Mesendoderm (in vitro differentiated cells): ENCODE results near the gene HKDC1.
"Not testable (repeated sequence)": the region's sequence is repeated elsewhere in the genome, so short reads cannot be mapped to it uniquely, and the experiment has no call there.

Source experiments
- DNase-seq: peaks from one replicate; pipeline ENCODE4 v3.0.0; 2013
- H2AK5ac ChIP-seq: 2 replicates; pipeline ENCODE4 v1.6.1; 2013; ENCODE audit warnings: low read length, inconsistent platforms
- H2BK120ac ChIP-seq: 2 replicates; pipeline ENCODE4 v1.6.1; 2013; ENCODE audit warnings: low read depth, mild to moderate bottlenecking, low read length, moderate library complexity, mixed read lengths
- H2BK15ac ChIP-seq: replicated peaks from 2 replicates; pipeline ENCODE4 v1.6.1; 2013; ENCODE audit warnings: low read depth, mild to moderate bottlenecking, moderate library complexity
- H2BK5ac ChIP-seq: 2 replicates; pipeline ENCODE4 v1.6.1; 2013; ENCODE audit warnings: low read length, inconsistent platforms
- H3K18ac ChIP-seq: 2 replicates; pipeline ENCODE4 v1.6.1; 2013; ENCODE audit warnings: mild to moderate bottlenecking, low read length, mixed read lengths
- H3K23ac ChIP-seq: one replicate; pipeline ENCODE4 v1.6.1; 2013; ENCODE audit warnings: low read length
- H3K27ac ChIP-seq: 2 replicates; pipeline ENCODE4 v1.5.1; 2013; ENCODE audit warnings: low read depth, mild to moderate bottlenecking, inconsistent platforms, low read length, moderate library complexity
- H3K27me3 ChIP-seq: 2 replicates; pipeline ENCODE4 v1.6.1; 2013; ENCODE audit warnings: low read length, control low read depth, mild to moderate bottlenecking, inconsistent platforms; ENCODE audit not compliant: insufficient read depth, poor library complexity
- H3K36me3 ChIP-seq: 2 replicates; pipeline ENCODE4 v1.6.1; 2013; ENCODE audit warnings: low read length, inconsistent platforms; ENCODE audit not compliant: control insufficient read depth, insufficient read depth
- H3K4ac ChIP-seq: one replicate; pipeline ENCODE4 v1.6.1; 2013; ENCODE audit warnings: low read depth, mild to moderate bottlenecking, low read length, moderate library complexity
- H3K4me1 ChIP-seq: 2 replicates; pipeline ENCODE4 v1.6.1; 2013; ENCODE audit warnings: low read depth, low read length, inconsistent platforms; ENCODE audit not compliant: control insufficient read depth
- H3K4me2 ChIP-seq: 2 replicates; pipeline ENCODE4 v1.6.1; 2013; ENCODE audit warnings: low read length
- H3K4me3 ChIP-seq: 2 replicates; pipeline ENCODE4 v1.5.1; 2013; ENCODE audit warnings: mild to moderate bottlenecking, low read length
- H3K56ac ChIP-seq: one replicate; pipeline ENCODE4 v1.6.1; 2013; ENCODE audit warnings: low read length
- H3K79me1 ChIP-seq: 2 replicates; pipeline ENCODE4 v1.6.1; 2013; ENCODE audit warnings: low read length, inconsistent platforms
- H3K79me2 ChIP-seq: 2 replicates; pipeline ENCODE4 v1.6.1; 2013; ENCODE audit warnings: mild to moderate bottlenecking, low read length; ENCODE audit not compliant: control insufficient read depth, insufficient read depth
- H3K9ac ChIP-seq: 2 replicates; pipeline ENCODE4 v1.6.1; 2013; ENCODE audit warnings: low read length, inconsistent platforms
- H4K5ac ChIP-seq: one replicate; pipeline ENCODE4 v1.6.1; 2013; ENCODE audit warnings: low read length
- H4K8ac ChIP-seq: one replicate; pipeline ENCODE4 v1.6.1; 2013; ENCODE audit warnings: low read depth, mild to moderate bottlenecking, control low read depth, low read length, moderate library complexity
- whole genome bisulfite sequencing: extraction: QIAGEN DNeasy Blood & Tissue Kit; methylation state at CpG from one replicate; pipeline ENCODE4 v1.1.7; 2013; ENCODE audit warnings: low lambda C conversion rate, missing lambda C conversion rate; ENCODE audit not compliant: insufficient coverage; ENCODE audit errors: extremely low coverage; 5-methylcytosine and 5-hydroxymethylcytosine counted together

The HKDC1 gene

GRCh38 chr10:69246581-69247312, 26.6 kb downstream of the HKDC1 start:
- H3K4me2 ChIP-seq, result no peak overlapping the region
- no peak overlapping the region for H2BK15ac ChIP-seq
- H2BK120ac ChIP-seq, result no peak overlapping the region
- no peak overlapping the region for H3K23ac ChIP-seq
- H3K4me3 ChIP-seq, result no peak overlapping the region
- no peaks in the 10 kb centered on the region for H3K79me1 ChIP-seq
- no peak overlapping the region for H2BK5ac ChIP-seq
- WGBS, result no CpG with 5 or more reads among the region's 14 CpGs
- DNase-seq, result no peak
- H4K8ac ChIP-seq, result no peak overlapping the region
- no peak overlapping the region for H2AK5ac ChIP-seq
- H3K4me1 ChIP-seq, result no peaks in the 10 kb centered on the region
- H4K5ac ChIP-seq, result no peak overlapping the region
- H3K4ac ChIP-seq, result no peak overlapping the region
- H3K9ac ChIP-seq, result no peak overlapping the region
- no peaks in the 10 kb centered on the region for H3K79me2 ChIP-seq
- no peaks in the 10 kb centered on the region for H3K27me3 ChIP-seq
- H3K18ac ChIP-seq, result no peak overlapping the region
- H3K36me3 ChIP-seq, result no peaks in the 10 kb centered on the region
- H3K27ac ChIP-seq, result no peak overlapping the region
- no peak overlapping the region for H3K56ac ChIP-seq

GRCh38 chr10:69247313-69247710, 27.2 kb downstream of the HKDC1 start:
- Histone ChIP-seq H3K23ac (no peak overlapping the region), H3K27ac (no peak overlapping the region), H2BK15ac (no peak overlapping the region), H2BK5ac (no peak overlapping the region), H3K18ac (no peak overlapping the region), H3K4me1 (no peaks in the 10 kb centered on the region), H3K4ac (no peak overlapping the region), H3K79me2 (no peaks in the 10 kb centered on the region), H3K36me3 (no peaks in the 10 kb centered on the region), H3K56ac (no peak overlapping the region), H3K9ac (no peak overlapping the region), H3K79me1 (no peaks in the 10 kb centered on the region), H3K27me3 (no peaks in the 10 kb centered on the region), H4K8ac (no peak overlapping the region), H3K4me3 (no peak overlapping the region), H4K5ac (no peak overlapping the region), H3K4me2 (no peak overlapping the region), H2AK5ac (no peak overlapping the region), H2BK120ac (no peak overlapping the region)
- DNase-seq, result no peak
- WGBS, result no CpG with 5 or more reads among the region's 13 CpGs

- no peak overlapping the region for H3K4me2 ChIP-seq
- no peak overlapping the region for H3K27ac ChIP-seq
- H4K8ac ChIP-seq, result no peak overlapping the region
- no peak overlapping the region for H2BK15ac ChIP-seq
- no peak overlapping the region for H3K23ac ChIP-seq
- H3K4ac ChIP-seq, result no peak overlapping the region
- no peak overlapping the region for H3K4me3 ChIP-seq
- H3K18ac ChIP-seq, result no peak overlapping the region
- H3K4me1 ChIP-seq, result no peaks in the 10 kb centered on the region
- no peak for DNase-seq
- H3K9ac ChIP-seq, result no peak overlapping the region
- H3K36me3 ChIP-seq, result no peaks in the 10 kb centered on the region
- no peak overlapping the region for H2BK5ac ChIP-seq
- H3K27me3 ChIP-seq, result no peaks in the 10 kb centered on the region
- no peak overlapping the region for H4K5ac ChIP-seq
- no peak overlapping the region for H2BK120ac ChIP-seq
- WGBS, result no CpG with 5 or more reads among the region's 24 CpGs
- H3K56ac ChIP-seq, result no peak overlapping the region
- no peaks in the 10 kb centered on the region for H3K79me1 ChIP-seq
- no peak overlapping the region for H2AK5ac ChIP-seq
- H3K79me2 ChIP-seq, result no peaks in the 10 kb centered on the region
Observed at GRCh38 chr10:69248117-69248730, 28.1 kb downstream of the HKDC1 start.

GRCh38 chr10:69250041-69250440, 29.9 kb downstream of the HKDC1 start:
- H3K79me1 ChIP-seq, result no peaks in the 10 kb centered on the region
- H3K27ac ChIP-seq, result no peak overlapping the region
- H2AK5ac ChIP-seq, result no peak overlapping the region
- H3K27me3 ChIP-seq, result no peaks in the 10 kb centered on the region
- H2BK5ac ChIP-seq, result no peak overlapping the region
- no peak overlapping the region for H2BK15ac ChIP-seq
- no peak overlapping the region for H3K9ac ChIP-seq
- WGBS, result no CpG with 5 or more reads among the region's 14 CpGs
- no peaks in the 10 kb centered on the region for H3K79me2 ChIP-seq
- no peak overlapping the region for H4K5ac ChIP-seq
- no peak overlapping the region for H4K8ac ChIP-seq
- H3K56ac ChIP-seq, result no peak overlapping the region
- H3K4me3 ChIP-seq, result no peak overlapping the region
- H3K18ac ChIP-seq, result no peak overlapping the region
- H3K4ac ChIP-seq, result no peak overlapping the region
- H3K4me1 ChIP-seq, result no peaks in the 10 kb centered on the region
- no peak overlapping the region for H2BK120ac ChIP-seq
- no peaks in the 10 kb centered on the region for H3K36me3 ChIP-seq
- no peak overlapping the region for H3K23ac ChIP-seq
- DNase-seq, result no peak
- no peak overlapping the region for H3K4me2 ChIP-seq

GRCh38 chr10:69251417-69251816, 31.3 kb downstream of the HKDC1 start:
- H3K27me3 ChIP-seq, H3K36me3 ChIP-seq, H3K4me3 ChIP-seq, H3K4ac ChIP-seq, H3K4me2 ChIP-seq, H3K9ac ChIP-seq, H2BK5ac ChIP-seq, H3K18ac ChIP-seq, H3K56ac ChIP-seq, DNase-seq, H3K4me1 ChIP-seq, H3K79me2 ChIP-seq, H3K79me1 ChIP-seq, H4K5ac ChIP-seq, H2AK5ac ChIP-seq, H4K8ac ChIP-seq, H2BK120ac ChIP-seq, H3K23ac ChIP-seq, H3K27ac ChIP-seq, H2BK15ac ChIP-seq: not testable (repeated sequence)
- no CpG with 5 or more reads among the region's 2 CpGs for WGBS

- H2AK5ac ChIP-seq, result no peak overlapping the region
- no peaks in the 10 kb centered on the region for H3K4me1 ChIP-seq
- no peak overlapping the region for H3K4ac ChIP-seq
- H2BK5ac ChIP-seq, result no peak overlapping the region
- no peaks in the 10 kb centered on the region for H3K36me3 ChIP-seq
- no peak overlapping the region for H2BK120ac ChIP-seq
- no peak overlapping the region for H4K8ac ChIP-seq
- H3K79me1 ChIP-seq, result no peaks in the 10 kb centered on the region
- H4K5ac ChIP-seq, result no peak overlapping the region
- no peak overlapping the region for H3K23ac ChIP-seq
- no peak overlapping the region for H3K18ac ChIP-seq
- no CpG with 5 or more reads among the region's 3 CpGs for WGBS
- H3K4me2 ChIP-seq, result no peak overlapping the region
- H2BK15ac ChIP-seq, result no peak overlapping the region
- H3K4me3 ChIP-seq, result no peak overlapping the region
- no peak for DNase-seq
- H3K27ac ChIP-seq, result no peak overlapping the region
- no peaks in the 10 kb centered on the region for H3K27me3 ChIP-seq
- no peak overlapping the region for H3K9ac ChIP-seq
- no peaks in the 10 kb centered on the region for H3K79me2 ChIP-seq
- no peak overlapping the region for H3K56ac ChIP-seq
Observed at GRCh38 chr10:69253171-69253570, 33.0 kb downstream of the HKDC1 start.
